ENCODE data around the gene IGSF3. TPM values are rescaled to one million over a fixed set of nuclear protein-coding genes. Genes with fewer than 3 reads are reported as not detected.

The IGSF3 gene
- total and polyA plus RNA-seq, 2 of the 8 experiments (the other 6 are each of a cell fraction or from before 2014, with no cell fraction given) = 30.0 to 32.2 TPM

DNA sequence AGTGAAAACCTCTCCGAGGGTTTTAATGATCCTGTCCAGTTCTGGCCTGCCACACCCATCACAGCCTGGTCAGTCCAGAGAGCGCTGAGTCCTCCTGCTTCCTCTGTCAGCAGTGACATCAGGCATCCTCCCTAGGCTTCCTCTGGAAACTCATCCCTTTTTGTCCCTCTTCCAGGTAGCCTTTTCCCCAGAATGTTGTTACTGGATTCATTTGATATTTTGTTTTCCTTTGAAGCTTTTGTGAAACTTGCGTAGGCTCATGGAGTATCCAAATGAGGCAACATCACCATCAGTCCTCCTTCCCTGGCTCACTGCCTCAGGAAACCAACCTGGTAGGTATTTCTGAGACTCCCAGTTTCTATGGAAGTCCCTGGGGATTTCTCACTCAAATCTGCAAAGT is 27.0 kb upstream of the IGSF3 start:
- no peak overlapping the region for H3K4me2 ChIP-seq (ENCODE audit: insufficient read depth in 1 of 2, low read depth in 2 of 2, low read length in 2 of 2)
- H4K91ac ChIP-seq (replicated peaks; ENCODE audit: insufficient read length, low read length) = peak overlapping the region; percentile 41
- H3K18ac ChIP-seq (ENCODE audit: extremely low read depth, low read length) = no peak overlapping the region
- no peak overlapping the region for H3K9ac ChIP-seq (replicated peaks in 1 of 4; ENCODE audit: extremely low read depth in 1 of 4, low read depth in 3 of 4, low read length in 3 of 4)
- POLR2A ChIA-PET (ENCODE audit: partially characterized antibody) = no interaction called here
- no peak overlapping the region for H3K14ac ChIP-seq (ENCODE audit: insufficient read length)
- no peak overlapping the region for H2BK120ac ChIP-seq (replicated peaks; ENCODE audit: low read depth, low read length)
- peaks cover 5 to 12% (median 6%) of the 10 kb centered on the region in 4 experiments; a peak in 6 of 7 replicates for H3K4me1 ChIP-seq (replicated peaks in 1 of 4; ENCODE audit: control insufficient read depth in 3 of 4, insufficient read depth in 4 of 4, low read length in 3 of 4)
- H3K79me2 ChIP-seq (ENCODE audit: control insufficient read depth in 1 of 2, insufficient read depth in 2 of 2, low read length in 2 of 2) = no peaks in the 10 kb centered on the region
- no peak overlapping the region for H3K4me3 ChIP-seq (ENCODE audit: extremely low read depth in 1 of 4, insufficient read depth in 2 of 4, low read depth in 3 of 4, low read length in 4 of 4)
- no peak overlapping the region for H2AFZ ChIP-seq (ENCODE audit: low read length)
- no peak overlapping the region for H2BK5ac ChIP-seq (ENCODE audit: low read depth, low read length)
- TF ChIP-seq RNF2 (IDR thresholded peaks at IDR 0.05; ENCODE audit: borderline replicate concordance, low read depth, low read length, missing control alignments, poor library complexity, severe bottlenecking) = no peak
- TF ChIP-seq ASH2L (IDR thresholded peaks at IDR 0.05; ENCODE audit: low read length) = no peak
- no peak for TF ChIP-seq SIN3A (conservative IDR thresholded peaks at IDR 0.05 in 1 of 2, IDR thresholded peaks at IDR 0.05 in 1 of 2; ENCODE audit: low read depth in 1 of 2, low read length in 2 of 2)
- TF ChIP-seq CTBP2 (IDR thresholded peaks at IDR 0.05; ENCODE audit: borderline replicate concordance, insufficient read depth, insufficient read length, low read length) = no peak
- no peak for TF ChIP-seq FOSL1 (IDR thresholded peaks at IDR 0.05; ENCODE audit: insufficient read depth, low read depth, low read length)
- TF ChIP-seq RBBP5 (IDR thresholded peaks at IDR 0.05; ENCODE audit: borderline replicate concordance, low read depth, low read length) = no peak
- TF ChIP-seq, protein P1, sequence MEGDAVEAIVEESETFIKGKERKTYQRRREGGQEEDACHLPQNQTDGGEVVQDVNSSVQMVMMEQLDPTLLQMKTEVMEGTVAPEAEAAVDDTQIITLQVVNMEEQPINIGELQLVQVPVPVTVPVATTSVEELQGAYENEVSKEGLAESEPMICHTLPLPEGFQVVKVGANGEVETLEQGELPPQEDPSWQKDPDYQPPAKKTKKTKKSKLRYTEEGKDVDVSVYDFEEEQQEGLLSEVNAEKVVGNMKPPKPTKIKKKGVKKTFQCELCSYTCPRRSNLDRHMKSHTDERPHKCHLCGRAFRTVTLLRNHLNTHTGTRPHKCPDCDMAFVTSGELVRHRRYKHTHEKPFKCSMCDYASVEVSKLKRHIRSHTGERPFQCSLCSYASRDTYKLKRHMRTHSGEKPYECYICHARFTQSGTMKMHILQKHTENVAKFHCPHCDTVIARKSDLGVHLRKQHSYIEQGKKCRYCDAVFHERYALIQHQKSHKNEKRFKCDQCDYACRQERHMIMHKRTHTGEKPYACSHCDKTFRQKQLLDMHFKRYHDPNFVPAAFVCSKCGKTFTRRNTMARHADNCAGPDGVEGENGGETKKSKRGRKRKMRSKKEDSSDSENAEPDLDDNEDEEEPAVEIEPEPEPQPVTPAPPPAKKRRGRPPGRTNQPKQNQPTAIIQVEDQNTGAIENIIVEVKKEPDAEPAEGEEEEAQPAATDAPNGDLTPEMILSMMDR (IDR thresholded peaks at IDR 0.05; ENCODE audit: control extremely low read depth in 1 of 3, insufficient read depth in 1 of 3, low read depth in 1 of 3, low read length in 3 of 3) = no peak
- TF ChIP-seq CHD2 (IDR thresholded peaks at IDR 0.05; ENCODE audit: low read length) = no peak
- no peak for TF ChIP-seq ATF3 (IDR thresholded peaks at IDR 0.05; ENCODE audit: insufficient read depth, low read depth, low read length)
- no peak for TF ChIP-seq SP1 (IDR thresholded peaks at IDR 0.05; ENCODE audit: low read depth, low read length)
- no peak overlapping the region for H2BK12ac ChIP-seq (ENCODE audit: low read depth, low read length)
- H3K4ac ChIP-seq (replicated peaks; ENCODE audit: insufficient read length, low read depth, low read length) = no peak overlapping the region
- H4K5ac ChIP-seq (ENCODE audit: insufficient read length, low read depth, low read length) = no peak overlapping the region
- H3K23ac ChIP-seq (ENCODE audit: insufficient read length) = no peak overlapping the region
- H3K9me3 ChIP-seq (ENCODE audit: insufficient read depth in 2 of 2, low read depth in 1 of 2, low read length in 1 of 2) = no peaks in the 10 kb centered on the region
- H3K27me3 ChIP-seq (replicated peaks in 1 of 4; ENCODE audit: control insufficient read depth in 3 of 4, extremely low read depth in 1 of 4, insufficient read depth in 3 of 4, low read length in 3 of 4) = no peaks in the 10 kb centered on the region
- no peak for FAIRE-seq
- no peaks in the 10 kb centered on the region for H4K20me1 ChIP-seq (replicated peaks in 1 of 2; ENCODE audit: control insufficient read depth in 1 of 2, insufficient read depth in 2 of 2, low read length in 2 of 2)
- H3K56ac ChIP-seq (replicated peaks; ENCODE audit: insufficient read length, low read depth, low read length) = no peak overlapping the region
- no peak for DNase-seq (ENCODE audit: low read depth in 1 of 2, low spot score in 2 of 2)
- H3K23me2 ChIP-seq (ENCODE audit: low read depth, low read length) = no peaks in the 10 kb centered on the region
- no peak overlapping the region for H2AK5ac ChIP-seq (ENCODE audit: low read depth, low read length)
- no peak overlapping the region for H2BK15ac ChIP-seq (ENCODE audit: low read length)
- CTCF ChIA-PET (ENCODE audit: partially characterized antibody) = interaction anchor here (0.7 to 1.6 kb wide), 4 partner anchors 21 to 99 kb away, joined by 3 to 4 read pairs (median 3); no protein-coding TSS in a partner anchor
- no peak overlapping the region for H2BK20ac ChIP-seq (ENCODE audit: low read length)
- H3K27ac ChIP-seq (ENCODE audit: low read depth, low read length) = no peak overlapping the region
- H3K36me3 ChIP-seq (ENCODE audit: control insufficient read depth in 2 of 4, insufficient read depth in 4 of 4, low read length in 3 of 4) = no peaks in the 10 kb centered on the region
- no peak overlapping the region for H4K8ac ChIP-seq (ENCODE audit: extremely low read depth, insufficient read depth, low read length)
- no peaks in the 10 kb centered on the region for H3K79me1 ChIP-seq (ENCODE audit: low read depth, low read length)
- 89% methylated on average over 3 of the region's 3 CpGs; no CpG with 5 or more reads in 1 of the 2 experiments for WGBS, 2 experiments (ENCODE audit: extremely low coverage in 1 of 2, insufficient coverage in 1 of 2, insufficient read length in 1 of 2, insufficient replicate concordance in 2 of 2, low coverage in 1 of 2, low lambda C conversion rate in 2 of 2, missing lambda C conversion rate in 1 of 2)

Data from H1 (cell line).